ENCODE data around the gene METTL15. TPM values are rescaled to one million over a fixed set of nuclear protein-coding genes. Genes with fewer than 3 reads are reported as not detected.
A peak's percentile ranks its signal among the peaks of the same experiment; 100 is the strongest.
"Not testable (repeated sequence)": the region's sequence is repeated elsewhere in the genome, so short reads cannot be mapped to it uniquely, and the experiment has no call there.

Gene METTL15
- total RNA-seq, 2 experiments from 2014 or later = 13.6 to 18.0 TPM

DNA sequence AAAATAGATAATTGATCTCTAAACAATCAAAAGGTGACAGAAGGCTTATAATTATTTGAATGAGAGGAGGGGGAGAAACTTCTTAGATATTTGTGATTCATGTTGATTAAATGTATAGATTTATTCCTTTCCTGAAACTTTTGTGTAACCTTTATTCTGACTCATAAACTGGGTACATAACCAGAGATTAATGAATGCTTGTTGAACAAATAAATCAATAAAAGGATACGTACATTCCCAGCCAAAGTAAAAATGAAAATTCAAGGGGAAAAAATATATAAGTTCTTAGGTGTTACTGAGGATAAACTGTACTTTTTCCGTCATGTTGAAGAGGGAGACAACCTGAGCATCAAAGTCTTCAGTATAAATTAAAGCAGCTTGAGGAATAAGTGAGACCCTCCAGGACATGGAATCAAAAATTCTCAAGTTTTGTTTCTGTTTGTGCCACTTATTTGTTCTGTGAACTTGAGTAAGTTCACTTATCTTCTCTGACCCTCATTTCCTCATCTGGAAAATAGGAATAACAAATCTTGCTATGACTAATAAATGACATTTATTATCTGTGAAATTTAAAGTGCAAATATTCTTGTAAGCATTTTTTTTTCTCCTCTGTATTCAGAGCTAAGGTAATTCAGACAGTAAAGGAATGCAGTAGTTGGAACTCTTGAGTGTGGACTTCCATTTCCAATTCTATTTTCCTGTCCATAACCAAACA is 195.4 kb downstream of the METTL15 start:
- CTCF ChIA-PET = no interaction called here
- peaks cover 14% of the 10 kb centered on the region for H3K36me3 Mint-ChIP-seq
- DNase-seq (no peak), ATAC-seq (no peak)
- H3K4me3 Mint-ChIP-seq = no peak overlapping the region
- no peak overlapping the region for H3K27ac Mint-ChIP-seq
- H3K4me1 Mint-ChIP-seq = no peaks in the 10 kb centered on the region
- H3K9me3 Mint-ChIP-seq (ENCODE audit: low read depth) = no peaks in the 10 kb centered on the region
- no peaks in the 10 kb centered on the region for H3K27me3 Mint-ChIP-seq

GRCh38 chr11:28315440-28315839 is 207.3 kb downstream of the METTL15 start:
- Mint-ChIP-seq H3K9me3 (ENCODE audit: low read depth) (no peaks in the 10 kb centered on the region), H3K36me3 (peaks cover 24% of the 10 kb centered on the region), H3K4me3 (no peak overlapping the region), H3K27me3 (no peaks in the 10 kb centered on the region), H3K27ac (no peak overlapping the region), H3K4me1 (no peaks in the 10 kb centered on the region)
- CTCF ChIA-PET = no interaction called here
- no peak for DNase-seq
- ATAC-seq = no peak

- DNase-seq (no peak), ATAC-seq (no peak)
- H3K4me1 Mint-ChIP-seq = no peaks in the 10 kb centered on the region
- no peak overlapping the region for H3K27ac Mint-ChIP-seq
- CTCF ChIA-PET = no interaction called here
- no peak overlapping the region for H3K4me3 Mint-ChIP-seq
- H3K27me3 Mint-ChIP-seq = no peaks in the 10 kb centered on the region
- no peaks in the 10 kb centered on the region for H3K9me3 Mint-ChIP-seq (ENCODE audit: low read depth)
- peaks cover 18% of the 10 kb centered on the region for H3K36me3 Mint-ChIP-seq
Measured at GRCh38 chr11:28318871-28319270, 210.7 kb downstream of the METTL15 start.

- Mint-ChIP-seq H3K9me3 (ENCODE audit: low read depth) (no peaks in the 10 kb centered on the region), H3K27me3 (no peaks in the 10 kb centered on the region), H3K4me3 (no peak overlapping the region), H3K27ac (no peak overlapping the region), H3K36me3 (peaks cover 5% of the 10 kb centered on the region), H3K4me1 (no peaks in the 10 kb centered on the region)
- DNase-seq = no peak
- CTCF ChIA-PET = no interaction called here
- no peak for ATAC-seq
Measured at GRCh38 chr11:28323621-28324020, 215.4 kb downstream of the METTL15 start.

DNA sequence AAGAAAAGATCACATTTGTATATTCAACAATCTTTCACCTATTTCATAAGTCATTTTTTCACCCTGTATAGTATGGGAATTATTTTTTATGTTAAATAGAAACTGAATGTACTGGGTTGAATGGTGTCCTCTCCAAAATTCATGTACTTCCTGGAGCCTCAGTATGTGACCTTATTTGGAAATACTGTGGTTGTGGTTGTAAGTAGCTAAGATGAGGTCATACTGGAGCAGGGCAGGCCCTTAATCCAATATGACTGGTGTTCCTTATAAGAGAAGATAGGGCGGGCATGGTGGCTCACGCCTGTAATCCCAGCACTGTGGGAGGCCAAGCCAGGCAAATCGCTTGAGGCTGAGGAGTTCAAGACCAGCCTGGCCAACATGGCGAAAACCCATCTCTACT is 224.2 kb downstream of the METTL15 start:
- H3K4me3 Mint-ChIP-seq; H3K36me3 Mint-ChIP-seq; H3K27me3 Mint-ChIP-seq; H3K9me3 Mint-ChIP-seq (ENCODE audit: low read depth); DNase-seq; CTCF ChIA-PET; H3K27ac Mint-ChIP-seq; H3K4me1 Mint-ChIP-seq: not testable (repeated sequence)
- peak; percentile 86 for ATAC-seq

GRCh38 chr11:28337701-28338100 is 229.5 kb downstream of the METTL15 start:
- Mint-ChIP-seq H3K27me3 (no peaks in the 10 kb centered on the region), H3K36me3 (no peaks in the 10 kb centered on the region), H3K4me1 (no peaks in the 10 kb centered on the region), H3K27ac (no peak overlapping the region), H3K4me3 (no peak overlapping the region), H3K9me3 (ENCODE audit: low read depth) (peaks cover 10% of the 10 kb centered on the region)
- DNase-seq (no peak), ATAC-seq (no peak)
- CTCF ChIA-PET = no interaction called here

GRCh38 chr11:28338371-28338770 is 230.2 kb downstream of the METTL15 start:
- DNase-seq (no peak), ATAC-seq (no peak)
- Mint-ChIP-seq H3K4me3 (no peak overlapping the region), H3K9me3 (ENCODE audit: low read depth) (peaks cover 10% of the 10 kb centered on the region), H3K27ac (no peak overlapping the region), H3K27me3 (no peaks in the 10 kb centered on the region), H3K36me3 (no peaks in the 10 kb centered on the region), H3K4me1 (peaks cover 4% of the 10 kb centered on the region)
- CTCF ChIA-PET = no interaction called here

- no peak overlapping the region for H3K27ac Mint-ChIP-seq
- peaks cover 4% of the 10 kb centered on the region for H3K4me1 Mint-ChIP-seq
- no peaks in the 10 kb centered on the region for H3K27me3 Mint-ChIP-seq
- H3K9me3 Mint-ChIP-seq (ENCODE audit: low read depth) = peaks cover 10% of the 10 kb centered on the region
- ATAC-seq (no peak), DNase-seq (no peak)
- H3K4me3 Mint-ChIP-seq = no peak overlapping the region
- CTCF ChIA-PET = no interaction called here
- no peaks in the 10 kb centered on the region for H3K36me3 Mint-ChIP-seq
Measured at GRCh38 chr11:28339488-28339887, 231.3 kb downstream of the METTL15 start.

GRCh38 chr11:28342716-28343115 is 234.5 kb downstream of the METTL15 start:
- H3K4me1 Mint-ChIP-seq = peaks cover 4% of the 10 kb centered on the region

DNA sequence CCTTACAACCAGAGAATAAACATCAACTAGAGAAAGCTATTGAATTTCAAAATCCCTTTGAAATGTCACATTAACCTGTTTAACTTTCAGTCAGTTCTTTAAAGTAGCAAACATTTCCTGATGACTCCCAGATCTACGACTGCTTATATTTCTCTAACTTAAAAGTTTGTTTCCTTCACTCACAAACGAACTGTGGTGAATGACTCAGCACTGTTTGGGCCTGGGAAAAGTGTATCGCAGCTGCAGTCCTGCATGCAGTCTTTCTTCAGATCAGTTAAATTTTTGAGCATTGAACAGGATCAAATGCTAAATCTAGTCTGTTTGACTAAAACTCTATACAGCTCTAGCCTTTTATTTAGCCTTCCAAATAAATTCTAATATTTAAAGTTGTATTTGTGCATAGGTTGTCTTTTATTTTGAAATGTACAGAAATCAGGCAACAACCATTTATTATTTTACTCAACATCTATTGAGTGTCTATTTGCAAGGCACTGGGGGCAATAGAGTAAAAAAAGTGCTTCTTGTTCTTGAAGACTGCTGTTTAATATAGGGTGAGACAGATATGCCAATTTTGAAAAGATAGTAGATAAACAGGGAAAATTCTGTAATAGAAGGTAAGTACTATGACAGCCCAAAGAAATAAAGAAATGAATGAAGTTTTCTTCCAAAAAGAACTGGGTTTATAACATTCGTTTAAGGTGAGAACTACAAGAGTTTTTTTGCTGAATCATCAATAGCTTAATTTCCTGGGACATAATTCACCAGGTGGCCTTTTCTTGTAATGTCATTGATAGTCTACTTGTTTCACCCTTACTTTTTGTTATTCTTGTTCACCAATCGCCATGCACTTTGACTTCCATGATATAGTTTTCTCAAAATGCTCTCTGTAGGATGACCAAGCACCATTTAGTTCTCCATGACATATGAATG is 235.4 kb downstream of the METTL15 start:
- DNase-seq = no peak
- no peak for ATAC-seq
- Mint-ChIP-seq H3K4me1 (peaks cover 4% of the 10 kb centered on the region), H3K27ac (no peak overlapping the region), H3K4me3 (no peak overlapping the region), H3K9me3 (ENCODE audit: low read depth) (peaks cover 10% of the 10 kb centered on the region), H3K27me3 (no peaks in the 10 kb centered on the region), H3K36me3 (no peaks in the 10 kb centered on the region)
- CTCF ChIA-PET = no interaction called here

More at GRCh38 chr11:28342716-28343115, 234.5 kb downstream of the METTL15 start:
- Mint-ChIP-seq H3K27ac (no peak overlapping the region), H3K9me3 (ENCODE audit: low read depth) (peaks cover 10% of the 10 kb centered on the region), H3K4me3 (no peak overlapping the region), H3K36me3 (no peaks in the 10 kb centered on the region), H3K27me3 (no peaks in the 10 kb centered on the region)
- DNase-seq = no peak
- CTCF ChIA-PET = no interaction called here
- no peak for ATAC-seq

GRCh38 chr11:28346209-28346608 is 238.0 kb downstream of the METTL15 start:
- Mint-ChIP-seq H3K36me3 (no peaks in the 10 kb centered on the region), H3K4me3 (no peak overlapping the region), H3K9me3 (ENCODE audit: low read depth) (no peaks in the 10 kb centered on the region)

GRCh38 chr11:28346721-28347120 is 238.5 kb downstream of the METTL15 start:
- CTCF ChIA-PET = no interaction called here
- Mint-ChIP-seq H3K27me3 (no peaks in the 10 kb centered on the region), H3K9me3 (ENCODE audit: low read depth) (no peaks in the 10 kb centered on the region), H3K27ac (no peak overlapping the region), H3K36me3 (no peaks in the 10 kb centered on the region), H3K4me1 (peaks cover 4% of the 10 kb centered on the region), H3K4me3 (no peak overlapping the region)
- ATAC-seq (no peak), DNase-seq (no peak)

More at GRCh38 chr11:28346209-28346608, 238.0 kb downstream of the METTL15 start:
- DNase-seq (no peak), ATAC-seq (no peak)
- H3K27ac Mint-ChIP-seq = no peak overlapping the region
- CTCF ChIA-PET = no interaction called here
- no peaks in the 10 kb centered on the region for H3K27me3 Mint-ChIP-seq
- H3K4me1 Mint-ChIP-seq = peaks cover 4% of the 10 kb centered on the region

GRCh38 chr11:28347371-28347770 is 239.2 kb downstream of the METTL15 start:
- CTCF ChIA-PET = no interaction called here
- DNase-seq = no peak
- Mint-ChIP-seq H3K27ac (no peak overlapping the region), H3K9me3 (ENCODE audit: low read depth) (no peaks in the 10 kb centered on the region), H3K27me3 (no peaks in the 10 kb centered on the region), H3K4me3 (no peak overlapping the region), H3K36me3 (no peaks in the 10 kb centered on the region), H3K4me1 (peaks cover 4% of the 10 kb centered on the region)
- ATAC-seq = no peak

GRCh38 chr11:28350216-28350615 is 242.0 kb downstream of the METTL15 start:
- no peaks in the 10 kb centered on the region for H3K4me1 Mint-ChIP-seq
- ATAC-seq (no peak), DNase-seq (no peak)
- no peaks in the 10 kb centered on the region for H3K36me3 Mint-ChIP-seq
- CTCF ChIA-PET = no interaction called here
- H3K27ac Mint-ChIP-seq = no peak overlapping the region
- H3K9me3 Mint-ChIP-seq (ENCODE audit: low read depth) = peaks cover 2% of the 10 kb centered on the region
- no peak overlapping the region for H3K4me3 Mint-ChIP-seq
- H3K27me3 Mint-ChIP-seq = no peaks in the 10 kb centered on the region

Measured in activated CD8-positive, alpha-beta memory T cell treated with anti-CD3 and anti-CD28 coated beads, Interleukin-2, amount 10 ng/mL, durations not matched to agents 7 days and 5 days (primary cell).